Upper lobe of left lung (tissue), 6 donors: ENCODE results near the gene LTBR. TPM values are rescaled to one million over a fixed set of nuclear protein-coding genes. Genes with fewer than 3 reads are reported as not detected.

Experiments
- ATAC-seq, 2 donors: fragments of 200-7000 bp; cut with Tn5 transposase; one replicate each; pipeline ENCODE4 v1.9.1; 2022; ENCODE audit warnings: mild to moderate bottlenecking in 2 of 2, moderate library complexity in 2 of 2; ENCODE audit not compliant: low FRiP score in 2 of 2
- DNase-seq, 2 donors: peaks; one replicate each; pipeline ENCODE4 v3.0.0-alpha.2; 2019 to 2020
- H3K27ac ChIP-seq, 4 donors: fragments of 200-600 bp; sonication (generic); one replicate each; pipeline ENCODE4 v1.5.1; 2016 to 2019
- H3K27me3 ChIP-seq, 4 donors: fragments of 200-600 bp; sonication (generic); one replicate each; pipeline ENCODE4 v1.5.1; 2017 to 2019
- H3K36me3 ChIP-seq, 4 donors: fragments of 200-600 bp; sonication (generic); one replicate each; pipeline ENCODE4 v1.5.1; 2016 to 2019
- H3K4me1 ChIP-seq, 4 donors: fragments of 200-600 bp; sonication (generic); one replicate each; pipeline ENCODE4 v1.5.1; 2018 to 2019
- H3K4me3 ChIP-seq, 4 donors: fragments of 200-600 bp; sonication (generic); one replicate each; pipeline ENCODE4 v1.5.1; 2017 to 2019; ENCODE audit warnings: mild to moderate bottlenecking in 2 of 4, moderate library complexity in 1 of 4
- H3K9me3 ChIP-seq, 4 donors: fragments of 200-600 bp; sonication (generic); one replicate each; pipeline ENCODE4 v1.5.1; 2018 to 2019
- EP300 ChIP-seq, 4 donors: sonication (generic); formaldehyde crosslinking; IDR thresholded peaks; one replicate each; pipeline ENCODE4 v1.5.1; 2017; ENCODE audit warnings: antibody characterized with exemption in 4 of 4, control low read depth in 2 of 4
- POLR2A ChIP-seq, 4 donors: fragments of 450-650 bp; IDR thresholded peaks; one replicate each; pipeline ENCODE4 v1.5.1; 2016 to 2017; ENCODE audit warnings: antibody characterized with exemption in 4 of 4, mild to moderate bottlenecking in 2 of 4
- POLR2AphosphoS5 ChIP-seq, 2 donors: sonication (generic); formaldehyde crosslinking; IDR thresholded peaks; one replicate each; pipeline ENCODE4 v1.5.1; 2017; ENCODE audit warnings: antibody characterized with exemption in 2 of 2
- WGBS, 2 donors: methylation state at CpG; one replicate each; pipeline ENCODE4 v1.1.5; 2017 to 2018; 5-methylcytosine and 5-hydroxymethylcytosine counted together
- total RNA-seq, 6 donors: library from RNA; depleted of rRNA in 4 of 6; stranded (reverse); fragments of >200 nt in 4 of 6; gene quantifications; one replicate each; pipeline versions ENCODE4 v1.1.0 to v1.2.1, GENCODE V29; 2016 to 2021
- TF ChIP-seq, protein P1 (sequence below), 6 experiments: fragments of 450-650 bp in 4 of 6; fragments of 200-600 bp in 2 of 6; sonication (generic) in 2 of 6; IDR thresholded peaks; one replicate each; pipeline ENCODE4 v1.5.1; 2016 to 2019; ENCODE audit warnings: antibody characterized with exemption in 6 of 6
- donor health status: DM: no; HTN: no; CAD: no; lungs with moderate emphysema.
- donor health status: DM: no; HTN: yes; CAD: no; lungs with severe emphysema.

LTBR gene
- 100 to 1,000 TPM in 5 of 6 donors, 10 to 100 TPM in 1; 84.9 to 207 (median 150) TPM for total RNA-seq

DNA sequence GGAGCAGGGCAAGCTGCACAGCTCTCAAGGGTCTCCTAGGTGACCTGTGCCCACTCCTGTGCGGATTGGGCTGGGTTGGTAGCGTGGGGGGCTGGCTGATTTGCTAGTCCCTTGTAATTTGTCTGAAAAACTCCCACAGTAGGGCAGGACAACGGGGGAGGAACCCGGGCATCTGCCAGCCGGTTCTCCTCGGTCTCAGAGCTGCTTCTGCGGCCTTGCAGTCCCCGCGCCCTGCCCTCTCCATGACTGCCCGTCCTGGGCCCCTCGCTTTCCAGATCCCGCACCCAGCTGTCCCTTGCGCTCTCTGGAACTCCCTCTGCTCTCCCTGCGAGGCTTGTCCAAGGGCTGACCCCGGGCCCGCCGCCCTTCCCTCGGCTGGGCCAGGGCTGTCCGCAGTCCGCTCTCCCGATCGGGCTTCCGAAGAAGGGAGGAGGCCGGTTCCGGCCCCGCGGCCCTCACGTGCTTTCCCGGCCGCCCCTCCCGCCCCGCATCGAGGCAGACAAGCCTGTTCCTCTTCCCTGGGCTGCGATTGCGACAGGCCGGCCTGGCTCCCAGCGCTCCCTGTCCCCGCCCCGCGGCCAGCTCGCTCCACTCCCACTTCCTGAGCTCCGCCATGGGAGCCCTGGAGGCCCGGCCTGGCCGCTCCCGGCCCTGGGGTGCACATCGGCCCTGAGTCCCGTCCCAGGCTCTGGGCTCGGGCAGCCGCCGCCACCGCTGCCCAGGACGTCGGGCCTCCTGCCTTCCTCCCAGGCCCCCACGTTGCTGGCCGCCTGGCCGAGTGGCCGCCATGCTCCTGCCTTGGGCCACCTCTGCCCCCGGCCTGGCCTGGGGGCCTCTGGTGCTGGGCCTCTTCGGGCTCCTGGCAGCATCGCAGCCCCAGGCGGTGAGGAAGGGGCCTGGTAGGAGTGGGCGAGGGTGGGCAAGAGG lies at the start of gene LTBR:
LTBR (plus strand) TSS at position 591 of the 927 bp plus-strand sequence; CDS start at position 788, 197 bp downstream.
- Histone ChIP-seq H3K4me3 (peak within 1 kb of the TSS; percentile 67 to 76 (median 72)), H3K27me3 (no peaks in the 10 kb centered on the region), H3K4me1 (peaks cover 47 to 77% (median 54%) of the 10 kb centered on the region in 4 donors), H3K36me3 (peaks cover 0 to 31% (median 21%) of the 10 kb centered on the region in 4 donors), H3K27ac (peak within 1 kb of the TSS; percentile 90 to 99 (median 97)), H3K9me3 (no peaks in the 10 kb centered on the region)
- ATAC-seq (peak; percentile 96 to 99), DNase-seq (peak; percentile 99)
- WGBS, 2 donors = 3 to 7% methylated on average over 4 to 48 of the region's 62 CpGs
- TF ChIP-seq, protein P1, sequence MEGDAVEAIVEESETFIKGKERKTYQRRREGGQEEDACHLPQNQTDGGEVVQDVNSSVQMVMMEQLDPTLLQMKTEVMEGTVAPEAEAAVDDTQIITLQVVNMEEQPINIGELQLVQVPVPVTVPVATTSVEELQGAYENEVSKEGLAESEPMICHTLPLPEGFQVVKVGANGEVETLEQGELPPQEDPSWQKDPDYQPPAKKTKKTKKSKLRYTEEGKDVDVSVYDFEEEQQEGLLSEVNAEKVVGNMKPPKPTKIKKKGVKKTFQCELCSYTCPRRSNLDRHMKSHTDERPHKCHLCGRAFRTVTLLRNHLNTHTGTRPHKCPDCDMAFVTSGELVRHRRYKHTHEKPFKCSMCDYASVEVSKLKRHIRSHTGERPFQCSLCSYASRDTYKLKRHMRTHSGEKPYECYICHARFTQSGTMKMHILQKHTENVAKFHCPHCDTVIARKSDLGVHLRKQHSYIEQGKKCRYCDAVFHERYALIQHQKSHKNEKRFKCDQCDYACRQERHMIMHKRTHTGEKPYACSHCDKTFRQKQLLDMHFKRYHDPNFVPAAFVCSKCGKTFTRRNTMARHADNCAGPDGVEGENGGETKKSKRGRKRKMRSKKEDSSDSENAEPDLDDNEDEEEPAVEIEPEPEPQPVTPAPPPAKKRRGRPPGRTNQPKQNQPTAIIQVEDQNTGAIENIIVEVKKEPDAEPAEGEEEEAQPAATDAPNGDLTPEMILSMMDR (IDR thresholded peaks at IDR 0.05) = peak in 3 of 6 experiments; percentile 21 to 40 (median 33)
- TF ChIP-seq POLR2AphosphoS5 (IDR thresholded peaks at IDR 0.05) = peak; percentile 96 to 99
- peak in 2 of 4 donors; percentile 94 to 96 for TF ChIP-seq EP300 (IDR thresholded peaks at IDR 0.05)
- peak in 3 of 4 donors; percentile 63 to 90 (median 63) for TF ChIP-seq POLR2A (IDR thresholded peaks at IDR 0.05)

DNA sequence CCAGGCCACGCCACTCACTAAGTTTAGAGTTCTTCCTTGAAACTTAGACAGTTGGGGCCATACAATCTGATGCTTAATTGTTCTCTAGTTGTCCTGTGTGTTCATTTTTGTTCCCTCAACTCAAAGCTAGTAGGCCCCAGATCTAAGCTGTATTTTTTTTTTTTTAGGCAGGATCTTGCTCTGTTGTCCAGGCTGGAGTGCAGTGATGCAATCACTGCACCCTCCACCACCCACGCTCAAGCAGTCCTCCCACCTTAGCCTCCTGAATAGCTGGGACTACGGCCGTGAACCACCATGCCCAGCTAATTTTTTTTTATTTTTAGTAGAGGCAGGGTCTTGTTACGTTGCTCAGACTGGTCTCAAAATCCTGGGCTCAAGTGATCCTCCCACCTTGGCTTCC lies 49.6 kb upstream of the LTBR start:
- peak overlapping the region in 1 of 4 donors; percentile 93 for H3K4me3 ChIP-seq
- WGBS, 2 donors = 39 to 51% methylated on average over 5 of the region's 5 CpGs
- H3K27ac ChIP-seq = peak overlapping the region; percentile 94 to 100 (median 98)
- peaks cover 66 to 87% (median 75%) of the 10 kb centered on the region in 4 donors for H3K4me1 ChIP-seq
- no peak for DNase-seq
- no peaks in the 10 kb centered on the region for H3K9me3 ChIP-seq
- no peak for ATAC-seq
- H3K27me3 ChIP-seq = no peaks in the 10 kb centered on the region
- H3K36me3 ChIP-seq = peaks cover 31 to 55% (median 50%) of the 10 kb centered on the region in 4 donors
- TF ChIP-seq, protein P1 (IDR thresholded peaks at IDR 0.05) = no peak
- TF ChIP-seq POLR2A (IDR thresholded peaks at IDR 0.05) (no peak), EP300 (IDR thresholded peaks at IDR 0.05) (no peak), POLR2AphosphoS5 (IDR thresholded peaks at IDR 0.05) (no peak)

DNA sequence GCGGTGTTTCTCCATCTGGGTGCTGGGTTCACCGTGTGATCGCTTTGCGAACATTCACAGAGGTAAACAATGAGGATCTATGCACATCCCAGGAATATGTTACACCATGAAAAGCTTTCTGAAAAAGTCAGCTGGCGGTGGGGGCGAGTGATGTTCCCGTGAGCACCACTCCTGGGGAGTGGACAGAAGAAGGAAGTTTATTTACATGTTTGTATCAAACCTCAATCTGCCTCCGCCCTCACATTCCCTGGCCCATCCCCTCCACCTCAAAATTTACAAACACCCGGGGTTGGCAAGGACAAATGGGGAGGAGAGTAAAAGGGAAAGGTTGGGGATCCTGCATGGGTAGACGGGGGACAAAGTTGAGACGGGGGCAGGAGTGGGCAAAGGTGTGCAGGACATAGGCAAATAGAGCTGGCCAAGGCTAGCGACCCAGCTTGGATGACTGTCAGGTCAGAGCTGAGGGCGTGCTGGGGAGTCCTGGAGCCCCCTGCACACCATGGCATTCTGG lies 49.0 kb upstream of the LTBR start:
- Histone ChIP-seq H3K4me3 (peak overlapping the region in 3 of 4 donors; percentile 68 to 93 (median 75)), H3K4me1 (peaks cover 72 to 84% (median 78%) of the 10 kb centered on the region in 4 donors), H3K27me3 (no peaks in the 10 kb centered on the region), H3K36me3 (peaks cover 25 to 50% (median 43%) of the 10 kb centered on the region in 4 donors), H3K9me3 (no peaks in the 10 kb centered on the region), H3K27ac (peak overlapping the region; percentile 94 to 100 (median 98))
- no peak for DNase-seq
- no peak for ATAC-seq
- TF ChIP-seq POLR2AphosphoS5 (IDR thresholded peaks at IDR 0.05) (peak in 1 of 2 donors; percentile 60), EP300 (IDR thresholded peaks at IDR 0.05) (no peak)
- 24 to 33% methylated on average over 13 of the region's 13 CpGs for WGBS, 2 donors

DNA sequence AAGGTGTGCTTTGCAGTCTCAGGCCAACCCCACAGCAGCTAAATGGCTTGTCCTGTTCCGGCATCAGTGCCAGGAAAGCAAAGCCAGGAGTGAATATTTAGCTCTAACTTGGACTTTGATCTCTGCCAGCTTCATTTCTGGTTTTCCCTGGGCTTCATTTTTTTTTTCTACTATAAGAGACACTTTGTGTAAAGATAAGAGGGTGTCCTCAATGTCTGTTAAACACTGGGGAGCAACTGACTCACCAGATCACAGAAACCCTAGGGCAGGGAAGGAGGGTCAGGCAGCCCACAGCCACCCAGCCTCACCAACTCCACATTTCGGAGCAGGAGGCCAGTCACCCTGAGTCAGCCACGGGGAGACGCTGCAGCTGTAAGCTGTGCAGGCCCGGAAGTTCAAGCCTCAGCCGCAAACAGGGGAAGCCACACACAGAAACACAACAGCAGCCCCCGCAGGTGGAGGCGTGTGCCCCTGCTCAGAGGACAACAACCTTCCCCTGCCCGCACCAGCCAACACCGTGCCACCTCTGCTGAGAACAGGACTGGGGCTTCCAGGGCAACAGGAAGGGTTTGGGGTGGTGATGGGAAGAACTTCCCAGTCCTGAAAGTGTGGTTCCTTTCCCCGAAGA lies 48.4 kb upstream of the LTBR start:
- Histone ChIP-seq H3K9me3 (no peaks in the 10 kb centered on the region), H3K27ac (peak overlapping the region; percentile 94 to 100 (median 98)), H3K4me1 (peaks cover 70 to 84% (median 76%) of the 10 kb centered on the region in 4 donors), H3K4me3 (peak overlapping the region; percentile 5 to 93 (median 72)), H3K27me3 (no peaks in the 10 kb centered on the region), H3K36me3 (peaks cover 21 to 45% (median 37%) of the 10 kb centered on the region in 4 donors)
- 0 to 1% methylated on average over 10 to 11 of the region's 11 CpGs for WGBS, 2 donors
- peak; percentile 80 to 95 for DNase-seq
- TF ChIP-seq, protein P1 (IDR thresholded peaks at IDR 0.05) = peak; percentile 21 to 75 (median 60)
- TF ChIP-seq EP300 (IDR thresholded peaks at IDR 0.05) = no peak
- TF ChIP-seq POLR2A (IDR thresholded peaks at IDR 0.05) = peak in 2 of 4 donors; percentile 31 to 45
- TF ChIP-seq POLR2AphosphoS5 (IDR thresholded peaks at IDR 0.05) = peak; percentile 29 to 85
- peak; percentile 70 to 71 for ATAC-seq
